Hepatocyte (in vitro differentiated cells): ENCODE results near the gene CNTN4. TPM values are rescaled to one million over a fixed set of nuclear protein-coding genes. Genes with fewer than 3 reads are reported as not detected.
A peak's percentile ranks its signal among the peaks of the same experiment; 100 is the strongest.

ENCODE experiments used
- DNase-seq: peaks from one replicate; pipeline ENCODE4 v3.0.0-alpha.2; 2016; ENCODE audit warnings: low spot score
- H2AFZ ChIP-seq: fragments of 200-600 bp; sonication (generic); 2 replicates; pipeline ENCODE4 v1.6.0; 2016; ENCODE audit warnings: antibody characterized with exemption, mild to moderate bottlenecking
- H3K27ac ChIP-seq: fragments of 200-600 bp; sonication (generic); 2 replicates; pipeline ENCODE4 v1.5.1; 2016; ENCODE audit warnings: mild to moderate bottlenecking
- H3K27me3 ChIP-seq: fragments of 200-600 bp; sonication (generic); 2 replicates; pipeline ENCODE4 v1.6.1; 2016
- H3K36me3 ChIP-seq: fragments of 200-600 bp; sonication (generic); replicated peaks from 2 replicates; pipeline ENCODE4 v1.5.1; 2016; ENCODE audit warnings: low read depth; ENCODE audit not compliant: insufficient read depth
- H3K4me1 ChIP-seq: fragments of 200-600 bp; sonication (generic); 2 replicates; pipeline ENCODE4 v1.5.1; 2016; ENCODE audit warnings: mild to moderate bottlenecking, moderate library complexity; ENCODE audit not compliant: insufficient read depth
- H3K4me2 ChIP-seq: fragments of 200-600 bp; sonication (generic); 2 replicates; pipeline ENCODE4 v1.6.0; 2016
- H3K4me3 ChIP-seq: fragments of 200-600 bp; sonication (generic); 2 replicates; pipeline ENCODE4 v1.5.1; 2016; ENCODE audit warnings: mild to moderate bottlenecking
- H3K79me2 ChIP-seq: fragments of 200-600 bp; sonication (generic); 2 replicates; pipeline ENCODE4 v1.6.0; 2017; ENCODE audit warnings: mild to moderate bottlenecking
- H3K9me2 ChIP-seq: fragments of 200-600 bp; sonication (generic); replicated peaks from 2 replicates; pipeline ENCODE4 v1.6.0; 2017; ENCODE audit warnings: mild to moderate bottlenecking; ENCODE audit not compliant: insufficient read depth
- H3K9me3 ChIP-seq: fragments of 200-600 bp; sonication (generic); 2 replicates; pipeline ENCODE4 v1.5.1; 2016; ENCODE audit warnings: low read depth, mild to moderate bottlenecking
- H4K20me1 ChIP-seq: fragments of 200-600 bp; sonication (generic); 2 replicates; pipeline ENCODE4 v1.6.0; 2016; ENCODE audit warnings: mild to moderate bottlenecking; ENCODE audit not compliant: insufficient read depth, poor library complexity, severe bottlenecking
- CTCF ChIP-seq: fragments of 200-600 bp; sonication (generic); IDR thresholded peaks from 2 replicates; pipeline ENCODE4 v1.5.1; 2016; ENCODE audit warnings: antibody characterized with exemption, mild to moderate bottlenecking; ENCODE audit not compliant: poor library complexity
- EZH2 ChIP-seq: fragments of 200-600 bp; sonication (generic); IDR thresholded peaks from 2 replicates; pipeline ENCODE4 v1.6.1; 2016; ENCODE audit warnings: antibody characterized with exemption, mild to moderate bottlenecking, borderline replicate concordance
- EZH2phosphoT487 ChIP-seq: fragments of 200-600 bp; sonication (generic); IDR thresholded peaks from one replicate; pipeline ENCODE4 v1.6.1; 2018; ENCODE audit warnings: antibody characterized with exemption, mild to moderate bottlenecking, low read depth, moderate library complexity; ENCODE audit not compliant: unreplicated experiment, severe bottlenecking
- WGBS: methylation state at CpG from one replicate; pipeline ENCODE4 v1.1.6; 2016; ENCODE audit warnings: low lambda C conversion rate; ENCODE audit errors: missing lambda C conversion rate; 5-methylcytosine and 5-hydroxymethylcytosine counted together
- polyA plus RNA-seq: library from polyadenylated mRNA; unstranded; fragments of >200 nt; fragmentation: Nextera tagmentation; extraction: Ambion mirVana; gene quantifications from 2 replicates; pipeline ENCODE4 v1.2.1, GENCODE V29; 2016
- total RNA-seq: library from RNA; depleted of rRNA; stranded (reverse); fragments of >200 nt; gene quantifications from 2 replicates; pipeline ENCODE4 v1.2.3, GENCODE V29; 2014

CNTN4 gene
- total and polyA plus RNA-seq, 2 experiments from 2014 or later: 17.6 to 30.3 TPM

- no peaks in the 10 kb centered on the region for H3K79me2 ChIP-seq
- H3K9me3 ChIP-seq: no peaks in the 10 kb centered on the region
- no peak overlapping the region for H3K4me2 ChIP-seq
- no peak overlapping the region for H3K4me3 ChIP-seq
- WGBS: 95% methylated on average over 5 of the region's 5 CpGs
- H3K27ac ChIP-seq: no peak overlapping the region
- no peaks in the 10 kb centered on the region for H4K20me1 ChIP-seq
- H3K4me1 ChIP-seq: no peaks in the 10 kb centered on the region
- TF ChIP-seq EZH2: no peak
- no peak for TF ChIP-seq EZH2phosphoT487
- no peak for TF ChIP-seq CTCF
- no peaks in the 10 kb centered on the region for H3K9me2 ChIP-seq
- no peak for DNase-seq
- no peaks in the 10 kb centered on the region for H3K36me3 ChIP-seq
- H2AFZ ChIP-seq: no peak overlapping the region
- no peaks in the 10 kb centered on the region for H3K27me3 ChIP-seq
Observed at GRCh38 chr3:2343031-2343682, 244.5 kb downstream of the CNTN4 start.

- Histone ChIP-seq H3K79me2 (no peaks in the 10 kb centered on the region), H3K27ac (no peak overlapping the region), H3K36me3 (no peaks in the 10 kb centered on the region), H3K4me3 (no peak overlapping the region), H2AFZ (no peak overlapping the region), H4K20me1 (no peaks in the 10 kb centered on the region), H3K27me3 (no peaks in the 10 kb centered on the region), H3K4me1 (peaks cover 5% of the 10 kb centered on the region), H3K9me2 (no peaks in the 10 kb centered on the region), H3K4me2 (no peak overlapping the region), H3K9me3 (no peaks in the 10 kb centered on the region)
- DNase-seq: no peak
- TF ChIP-seq EZH2: no peak
- no peak for TF ChIP-seq EZH2phosphoT487
- TF ChIP-seq CTCF: no peak
- 96% methylated on average over 28 of the region's 28 CpGs for WGBS
Observed at GRCh38 chr3:2352134-2352762, 253.6 kb downstream of the CNTN4 start.

GRCh38 chr3:2354702-2355101 is 256.0 kb downstream of the CNTN4 start:
- DNase-seq: peak; percentile 64
- H3K4me3 ChIP-seq: no peak overlapping the region
- H3K4me1 ChIP-seq: peaks cover 5% of the 10 kb centered on the region
- H3K36me3 ChIP-seq: no peaks in the 10 kb centered on the region
- H3K27me3 ChIP-seq: no peaks in the 10 kb centered on the region
- no peaks in the 10 kb centered on the region for H3K79me2 ChIP-seq
- WGBS: 8% methylated on average over 1 of the region's 1 CpG
- H3K27ac ChIP-seq: no peak overlapping the region
- H2AFZ ChIP-seq: no peak overlapping the region
- no peaks in the 10 kb centered on the region for H4K20me1 ChIP-seq
- H3K9me3 ChIP-seq: no peaks in the 10 kb centered on the region
- TF ChIP-seq CTCF (no peak), EZH2 (no peak), EZH2phosphoT487 (no peak)
- H3K9me2 ChIP-seq: no peaks in the 10 kb centered on the region
- H3K4me2 ChIP-seq: no peak overlapping the region
